Measurements from ENCODE around the gene RHOBTB1.
"Not testable (repeated sequence)": the region's sequence is repeated elsewhere in the genome, so short reads cannot be mapped to it uniquely, and the experiment has no call there.

The RHOBTB1 gene

GRCh38 chr10:60974463-60975149, 30.6 kb upstream of the RHOBTB1 start:
- no peak overlapping the region for H3K4me2 ChIP-seq (ENCODE audit: low read length)
- H3K4me1 ChIP-seq (ENCODE audit: control insufficient read depth, low read length), result no peaks in the 10 kb centered on the region

GRCh38 chr10:60973086-60973485, 29.1 kb upstream of the RHOBTB1 start:
- no peaks in the 10 kb centered on the region for H3F3A ChIP-seq (ENCODE audit: control insufficient read depth, insufficient read depth)
- H3K4me1 ChIP-seq (ENCODE audit: control insufficient read depth, low read length), result no peaks in the 10 kb centered on the region
- no peak overlapping the region for H3K4me3 ChIP-seq (ENCODE audit: low read length)
- no peaks in the 10 kb centered on the region for H3K79me2 ChIP-seq (ENCODE audit: control insufficient read depth, low read length)
- no peaks in the 10 kb centered on the region for H3K9me2 ChIP-seq (replicated peaks; ENCODE audit: control insufficient read depth, low read length)
- H3K27me3 ChIP-seq (ENCODE audit: control insufficient read depth, low read length), result peaks cover 7% of the 10 kb centered on the region; the same call in 1 of the 2 replicates
- H3K9me3 ChIP-seq (ENCODE audit: control insufficient read depth, insufficient read depth, low read length), result no peaks in the 10 kb centered on the region
- H4K20me1 ChIP-seq (ENCODE audit: control insufficient read depth, insufficient read depth, low read depth, low read length), result no peaks in the 10 kb centered on the region
- H3K36me3 ChIP-seq (ENCODE audit: control insufficient read depth, low read length), result no peaks in the 10 kb centered on the region
- H3K4me2 ChIP-seq (ENCODE audit: low read length), result no peak overlapping the region
- no peak overlapping the region for H3K27ac ChIP-seq (ENCODE audit: low read depth, low read length)
- TF ChIP-seq, protein P1, sequence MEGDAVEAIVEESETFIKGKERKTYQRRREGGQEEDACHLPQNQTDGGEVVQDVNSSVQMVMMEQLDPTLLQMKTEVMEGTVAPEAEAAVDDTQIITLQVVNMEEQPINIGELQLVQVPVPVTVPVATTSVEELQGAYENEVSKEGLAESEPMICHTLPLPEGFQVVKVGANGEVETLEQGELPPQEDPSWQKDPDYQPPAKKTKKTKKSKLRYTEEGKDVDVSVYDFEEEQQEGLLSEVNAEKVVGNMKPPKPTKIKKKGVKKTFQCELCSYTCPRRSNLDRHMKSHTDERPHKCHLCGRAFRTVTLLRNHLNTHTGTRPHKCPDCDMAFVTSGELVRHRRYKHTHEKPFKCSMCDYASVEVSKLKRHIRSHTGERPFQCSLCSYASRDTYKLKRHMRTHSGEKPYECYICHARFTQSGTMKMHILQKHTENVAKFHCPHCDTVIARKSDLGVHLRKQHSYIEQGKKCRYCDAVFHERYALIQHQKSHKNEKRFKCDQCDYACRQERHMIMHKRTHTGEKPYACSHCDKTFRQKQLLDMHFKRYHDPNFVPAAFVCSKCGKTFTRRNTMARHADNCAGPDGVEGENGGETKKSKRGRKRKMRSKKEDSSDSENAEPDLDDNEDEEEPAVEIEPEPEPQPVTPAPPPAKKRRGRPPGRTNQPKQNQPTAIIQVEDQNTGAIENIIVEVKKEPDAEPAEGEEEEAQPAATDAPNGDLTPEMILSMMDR (IDR thresholded peaks at IDR 0.05; ENCODE audit: low read depth, low read length, poor library complexity, severe bottlenecking), result no peak
- no peak for TF ChIP-seq EZH2phosphoT487 (IDR thresholded peaks at IDR 0.05; ENCODE audit: borderline replicate concordance, low read length)

More at GRCh38 chr10:60974463-60975149, 30.6 kb upstream of the RHOBTB1 start:
- no peaks in the 10 kb centered on the region for H3K9me3 ChIP-seq (ENCODE audit: control insufficient read depth, insufficient read depth, low read length)
- no peaks in the 10 kb centered on the region for H3F3A ChIP-seq (ENCODE audit: control insufficient read depth, insufficient read depth)
- H3K79me2 ChIP-seq (ENCODE audit: control insufficient read depth, low read length), result no peaks in the 10 kb centered on the region
- H3K36me3 ChIP-seq (ENCODE audit: control insufficient read depth, low read length), result no peaks in the 10 kb centered on the region
- H3K27ac ChIP-seq (ENCODE audit: low read depth, low read length), result no peak overlapping the region
- no peaks in the 10 kb centered on the region for H4K20me1 ChIP-seq (ENCODE audit: control insufficient read depth, insufficient read depth, low read depth, low read length)
- TF ChIP-seq EZH2phosphoT487 (IDR thresholded peaks at IDR 0.05; ENCODE audit: borderline replicate concordance, low read length), result no peak
- TF ChIP-seq, protein P1 (IDR thresholded peaks at IDR 0.05; ENCODE audit: low read depth, low read length, poor library complexity, severe bottlenecking), result no peak
- no peak overlapping the region for H3K4me3 ChIP-seq (ENCODE audit: low read length)
- no peaks in the 10 kb centered on the region for H3K9me2 ChIP-seq (replicated peaks; ENCODE audit: control insufficient read depth, low read length)
- peaks cover 5% of the 10 kb centered on the region; the same call in 1 of the 2 replicates for H3K27me3 ChIP-seq (ENCODE audit: control insufficient read depth, low read length)

- H3K27me3 ChIP-seq (ENCODE audit: control insufficient read depth, low read length); H3K4me3 ChIP-seq (ENCODE audit: low read length); H3K27ac ChIP-seq (ENCODE audit: low read depth, low read length); H3K4me2 ChIP-seq (ENCODE audit: low read length); H3K79me2 ChIP-seq (ENCODE audit: control insufficient read depth, low read length); H3F3A ChIP-seq (ENCODE audit: control insufficient read depth, insufficient read depth); H3K36me3 ChIP-seq (ENCODE audit: control insufficient read depth, low read length); H3K9me3 ChIP-seq (ENCODE audit: control insufficient read depth, insufficient read depth, low read length); H3K4me1 ChIP-seq (ENCODE audit: control insufficient read depth, low read length); H3K9me2 ChIP-seq (replicated peaks; ENCODE audit: control insufficient read depth, low read length); H4K20me1 ChIP-seq (ENCODE audit: control insufficient read depth, insufficient read depth, low read depth, low read length): not testable (repeated sequence)
These were observed 28.2 kb upstream of the RHOBTB1 start for GRCh38 chr10:60972181-60972580.

DNA sequence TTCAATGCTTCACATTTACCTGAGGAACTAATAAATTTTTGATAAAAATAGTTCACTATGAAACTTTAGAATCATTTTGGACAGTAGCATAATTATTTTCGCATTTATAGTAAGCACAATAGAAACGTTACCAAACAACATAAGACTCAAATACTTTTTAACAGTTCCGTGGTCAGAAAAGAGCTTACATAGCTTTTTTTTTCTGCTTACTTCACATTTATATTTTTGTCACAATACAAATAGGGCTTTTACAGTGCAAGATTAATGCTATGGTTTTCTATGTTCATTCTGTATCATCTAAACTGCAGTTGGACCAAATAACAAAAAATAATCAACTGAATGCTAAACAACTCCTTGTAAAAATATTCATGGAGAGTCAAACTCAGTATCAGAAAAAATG, 26.5 kb upstream of the RHOBTB1 start:
- TF ChIP-seq, protein P1 (IDR thresholded peaks at IDR 0.05; ENCODE audit: low read depth, low read length, poor library complexity, severe bottlenecking), result no peak
- no peak for TF ChIP-seq EZH2phosphoT487 (IDR thresholded peaks at IDR 0.05; ENCODE audit: borderline replicate concordance, low read length)
- Histone ChIP-seq H3K9me3 (ENCODE audit: control insufficient read depth, insufficient read depth, low read length) (no peaks in the 10 kb centered on the region), H3K36me3 (ENCODE audit: control insufficient read depth, low read length) (no peaks in the 10 kb centered on the region), H3K79me2 (ENCODE audit: control insufficient read depth, low read length) (no peaks in the 10 kb centered on the region), H3K27ac (ENCODE audit: low read depth, low read length) (no peak overlapping the region), H3K4me1 (ENCODE audit: control insufficient read depth, low read length) (no peaks in the 10 kb centered on the region), H4K20me1 (ENCODE audit: control insufficient read depth, insufficient read depth, low read depth, low read length) (no peaks in the 10 kb centered on the region), H3F3A (ENCODE audit: control insufficient read depth, insufficient read depth) (no peaks in the 10 kb centered on the region), H3K4me3 (ENCODE audit: low read length) (no peak overlapping the region), H3K4me2 (ENCODE audit: low read length) (no peak overlapping the region), H3K27me3 (ENCODE audit: control insufficient read depth, low read length) (peaks cover 7% of the 10 kb centered on the region; the same call in 1 of the 2 replicates), H3K9me2 (replicated peaks; ENCODE audit: control insufficient read depth, low read length) (no peaks in the 10 kb centered on the region)

All from DOHH2 (cell line).